Right cardiac atrium (tissue), 5 donors: Measurements from ENCODE around the gene WDTC1. TPM values are rescaled to one million over a fixed set of nuclear protein-coding genes. Genes with fewer than 3 reads are reported as not detected.

Source experiments
- ATAC-seq, 2 donors: fragments of 200-7000 bp; cut with Tn5 transposase; one replicate each; pipeline versions ENCODE4 v1.8.0 to v1.9.1; 2020; ENCODE audit warnings: moderate library complexity in 2 of 2, mild to moderate bottlenecking in 1 of 2
- DNase-seq, 3 donors: peaks; one replicate each; pipeline ENCODE4 v3.0.0-alpha.2; 2020
- H3K27ac ChIP-seq: one replicate; pipeline ENCODE4 v1.5.1; 2013; ENCODE audit warnings: mild to moderate bottlenecking, low read length, control low read depth, moderate library complexity
- H3K27me3 ChIP-seq: one replicate; pipeline ENCODE4 v1.6.1; 2013; ENCODE audit not compliant: control insufficient read depth, insufficient read depth
- H3K4me1 ChIP-seq: one replicate; pipeline ENCODE4 v1.6.1; 2013; ENCODE audit warnings: low read length; ENCODE audit not compliant: control insufficient read depth, insufficient read depth
- H3K4me3 ChIP-seq: one replicate; pipeline ENCODE4 v1.5.1; 2013; ENCODE audit warnings: low read length, control low read depth
- H3K9me3 ChIP-seq: one replicate; pipeline ENCODE4 v1.6.1; 2013; ENCODE audit warnings: low read length; ENCODE audit not compliant: control insufficient read depth
- WGBS: extraction: QIAGEN DNeasy Blood & Tissue Kit; methylation state at CpG from one replicate; pipeline ENCODE4 v1.1.7; 2013; 5-methylcytosine and 5-hydroxymethylcytosine counted together
- intact Hi-C, 4 donors: fragments of 100-400 bp; cut with DNase I; formaldehyde crosslinking; loops; one replicate each; pipeline versions ENCODE4 v1.11.0 to v1.14.0; 2022 to 2023
- polyA plus RNA-seq: library from polyadenylated mRNA; stranded (reverse); fragments of 200-250 nt; gene quantifications from one replicate; pipeline ENCODE4 v1.2.3, GENCODE V29; 2013
- total RNA-seq, 4 donors: library from RNA; stranded (reverse); fragmentation: NEBNext Ultra II Directional; extraction: Animal tissue kit (Norgen Biotek cat#: 25700); gene quantifications; one replicate each; pipeline ENCODE4 v1.2.1, GENCODE V29; 2021
- donor health status: healthy with polysubstance abuse.
- donor health status: DM: no; HTN: yes; CAD: no.
- donor health status: DM: no; HTN: no; CAD: no.
- donor health status: DM: no; HTN: yes; CAD: no; lungs with severe emphysema.
- donor health status: DM: yes; HTN: yes; CAD: no.

Gene WDTC1
- total and polyA plus RNA-seq, 5 donors = 53.0 to 75.2 (median 70.9) TPM

DNA sequence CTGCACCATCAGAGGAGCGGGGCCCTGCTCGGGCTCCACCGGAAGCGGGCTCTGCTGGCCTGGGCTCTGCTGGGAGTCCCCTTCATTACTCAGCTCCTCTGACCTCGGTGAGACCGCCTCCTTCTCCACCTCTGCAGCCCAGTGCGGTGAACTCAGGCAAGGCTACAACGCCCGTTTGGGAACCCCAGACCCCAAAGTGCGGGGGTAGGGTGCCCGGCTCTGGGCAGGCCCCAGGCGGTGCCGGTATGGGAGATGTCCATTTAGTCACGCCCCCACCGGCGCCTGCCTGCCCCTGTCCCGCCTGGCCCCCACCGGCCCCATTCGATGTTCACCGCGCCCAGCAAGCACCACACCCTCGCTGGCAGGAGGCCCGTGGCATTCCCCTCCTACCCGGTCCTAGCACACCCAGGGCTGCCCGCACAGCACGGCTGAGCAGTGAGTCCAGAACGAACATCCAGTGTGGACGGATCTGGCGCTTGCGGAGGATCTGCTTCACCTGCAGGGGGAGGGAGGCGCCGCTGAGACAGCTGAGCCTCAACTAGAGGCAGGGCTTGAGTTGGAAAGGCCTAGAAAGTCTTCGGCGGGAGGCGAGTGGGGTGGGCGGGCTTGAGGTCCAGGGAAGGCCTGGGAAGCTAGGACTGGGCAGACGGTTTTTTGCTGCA is 122.3 kb downstream of the WDTC1 start:
- H3K4me1 ChIP-seq = no peaks in the 10 kb centered on the region
- H3K27me3 ChIP-seq = no peaks in the 10 kb centered on the region
- DNase-seq (peak in 2 of 3 donors; percentile 30 to 77), ATAC-seq (peak; percentile 1 to 13)
- no peak overlapping the region for H3K4me3 ChIP-seq
- WGBS = 84% methylated on average over 37 of the region's 37 CpGs
- no peak overlapping the region for H3K27ac ChIP-seq
- no peaks in the 10 kb centered on the region for H3K9me3 ChIP-seq
- intact Hi-C loops = loop anchor here in 2 of 4 donors (5.0 kb wide), 1 partner anchor 36 kb away; the partner anchor contains the start of gene GPR3 (in 2 of the 2)

DNA sequence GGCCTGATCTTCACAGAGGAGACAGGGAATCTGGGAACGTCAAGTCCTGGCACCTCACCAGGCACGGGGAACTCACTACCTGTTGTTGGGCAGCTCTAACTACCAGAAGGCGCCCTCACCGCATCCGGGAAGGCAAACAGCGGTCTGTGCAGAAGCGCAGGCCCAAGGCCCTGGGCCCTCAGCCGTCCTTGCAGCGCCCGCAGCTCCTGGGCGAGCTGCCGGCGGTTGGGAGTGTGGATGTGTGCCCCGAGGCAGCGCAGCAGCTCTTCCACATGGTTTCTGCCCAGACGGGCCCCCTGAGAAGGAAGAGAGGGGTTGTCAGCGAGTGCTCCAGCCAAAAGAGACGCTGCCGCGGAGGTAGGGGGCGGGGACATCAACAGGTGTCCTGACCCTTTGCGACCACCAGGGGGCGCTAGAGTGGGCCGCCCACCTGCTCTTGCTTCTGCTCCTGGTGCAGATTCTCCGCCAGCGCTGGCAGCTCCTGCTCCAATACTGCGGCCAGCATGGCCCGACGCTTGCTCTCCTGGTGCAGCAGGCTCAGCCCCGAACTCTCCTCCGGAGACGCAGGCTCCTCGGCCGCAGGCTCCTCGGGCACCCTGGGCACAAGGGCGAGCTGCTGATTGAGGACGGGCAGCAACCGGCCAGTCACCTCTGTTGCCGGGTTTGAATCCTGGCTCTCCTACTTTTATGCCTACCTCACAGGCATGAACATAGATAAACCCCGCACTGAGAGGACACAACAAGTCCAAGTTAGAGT is 123.0 kb downstream of the WDTC1 start:
- DNase-seq (peak; percentile 77 to 89 (median 88)), ATAC-seq (peak; percentile 54 to 65)
- Histone ChIP-seq H3K27me3 (no peaks in the 10 kb centered on the region), H3K4me3 (no peak overlapping the region), H3K9me3 (no peaks in the 10 kb centered on the region), H3K4me1 (no peaks in the 10 kb centered on the region), H3K27ac (no peak overlapping the region)
- 40% methylated on average over 40 of the region's 40 CpGs for WGBS
- intact Hi-C loops = loop anchor here in 2 of 4 donors (5.0 kb wide), 1 partner anchor 35 kb away; the partner anchor contains the start of gene GPR3 (in 2 of the 2)

Other genes starting within 250 kb of the WDTC1 start
- 10 to 100 TPM; 45.9 to 52.4 (median 49.1) TPM for gene TRNP1, start 240.9 kb upstream of the WDTC1 start, total RNA-seq
- gene TRNP1, start 240.9 kb upstream of the WDTC1 start, polyA plus RNA-seq = 64.6 TPM
- gene TENT5B, start 221.8 kb upstream of the WDTC1 start, total RNA-seq = 10 to 100 TPM; 27.5 to 32.4 (median 30.7) TPM
- 28.6 TPM for gene TENT5B, start 221.8 kb upstream of the WDTC1 start, polyA plus RNA-seq
- 10 to 100 TPM; 22.8 to 39.3 (median 35.4) TPM for gene SLC9A1, start 79.5 kb upstream of the WDTC1 start, total RNA-seq
- gene SLC9A1, start 79.5 kb upstream of the WDTC1 start, polyA plus RNA-seq = 21.5 TPM
- 10 to 100 TPM; 20.8 to 29.5 (median 27.1) TPM for gene TMEM222, start 87.5 kb downstream of the WDTC1 start, total RNA-seq
- gene TMEM222, start 87.5 kb downstream of the WDTC1 start, polyA plus RNA-seq = 26.9 TPM
- gene SYTL1, start 107.4 kb downstream of the WDTC1 start, total RNA-seq = 1 to 10 TPM in 3 of 4 donors, under 1 TPM in 1; 0.39 to 2.9 (median 2.0) TPM
- gene SYTL1, start 107.4 kb downstream of the WDTC1 start, polyA plus RNA-seq = 2.1 TPM
- 10 to 100 TPM; 40.7 to 52.7 (median 45.9) TPM for gene MAP3K6, start 132.3 kb downstream of the WDTC1 start, total RNA-seq
- gene MAP3K6, start 132.3 kb downstream of the WDTC1 start, polyA plus RNA-seq = 47.5 TPM
- gene FCN3, start 140.2 kb downstream of the WDTC1 start, total RNA-seq = 10 to 100 TPM in 3 of 4 donors, 1 to 10 TPM in 1; 5.8 to 46.0 (median 11.9) TPM
- gene FCN3, start 140.2 kb downstream of the WDTC1 start, polyA plus RNA-seq = 98.1 TPM
- gene CD164L2, start 148.7 kb downstream of the WDTC1 start, total RNA-seq = not detected
- gene CD164L2, start 148.7 kb downstream of the WDTC1 start, polyA plus RNA-seq = not detected
- 1 to 10 TPM in 1 of 4 donors, under 1 TPM in 3; 0.46 to 3.3 (median 0.68) TPM for gene GPR3, start 158.0 kb downstream of the WDTC1 start, total RNA-seq
- 1.7 TPM for gene GPR3, start 158.0 kb downstream of the WDTC1 start, polyA plus RNA-seq